ENCODE measurements around the gene FOXP1.

The FOXP1 gene

DNA sequence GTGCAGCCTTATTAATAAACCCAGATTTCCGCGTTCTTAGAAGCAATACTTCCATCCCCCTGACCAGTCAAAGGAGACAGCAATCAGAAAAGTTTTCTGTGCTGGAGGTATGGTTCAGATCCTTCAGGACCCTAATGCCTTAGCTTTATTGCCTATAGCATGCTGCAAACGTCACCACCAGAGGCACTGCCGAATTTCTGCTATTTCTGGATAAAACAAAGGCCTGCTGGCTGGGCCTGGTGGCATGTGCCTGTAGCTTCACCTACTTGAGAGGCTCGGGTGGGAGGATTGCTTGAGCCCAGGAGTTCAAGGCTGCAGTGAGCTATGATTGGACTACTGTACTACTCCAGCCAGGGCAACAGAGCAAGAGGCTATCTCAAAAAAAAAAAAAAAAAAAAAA is 407.2 kb downstream of the FOXP1 start:
- no peak for DNase-seq (ENCODE audit: low read depth in 2 of 2)

DNA sequence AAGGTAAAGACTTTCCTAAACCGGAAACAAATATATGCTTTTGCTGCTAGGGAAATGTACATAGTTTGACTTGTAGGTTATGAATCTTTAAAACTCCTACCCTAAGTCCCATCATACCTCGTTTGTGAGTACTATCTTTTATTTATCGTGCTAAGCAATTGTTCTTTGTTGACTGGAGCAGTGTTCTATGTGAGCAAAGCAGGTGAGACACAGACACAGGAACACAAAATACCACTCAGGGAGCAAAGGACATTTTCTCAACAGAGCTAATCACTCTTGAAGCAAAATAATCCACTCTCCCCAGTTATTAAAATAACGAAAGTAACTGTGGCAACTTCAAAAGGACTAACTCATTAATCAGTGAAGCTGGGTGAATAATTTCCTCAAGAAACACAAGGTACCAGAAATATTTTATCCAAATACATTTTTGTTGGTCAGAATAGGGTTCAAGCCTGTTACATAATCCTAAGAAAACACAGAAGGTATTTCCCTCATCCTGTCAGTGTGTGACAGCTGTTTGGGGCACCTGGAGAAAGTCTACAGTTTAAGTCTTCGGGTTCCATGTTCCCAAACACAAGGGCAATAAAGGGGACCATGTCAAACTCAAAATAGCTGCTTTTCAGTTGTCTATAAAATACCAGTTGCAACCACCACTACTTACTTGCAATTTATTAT is 407.7 kb downstream of the FOXP1 start:
- no peak for DNase-seq (ENCODE audit: low read depth in 2 of 2)

DNA sequence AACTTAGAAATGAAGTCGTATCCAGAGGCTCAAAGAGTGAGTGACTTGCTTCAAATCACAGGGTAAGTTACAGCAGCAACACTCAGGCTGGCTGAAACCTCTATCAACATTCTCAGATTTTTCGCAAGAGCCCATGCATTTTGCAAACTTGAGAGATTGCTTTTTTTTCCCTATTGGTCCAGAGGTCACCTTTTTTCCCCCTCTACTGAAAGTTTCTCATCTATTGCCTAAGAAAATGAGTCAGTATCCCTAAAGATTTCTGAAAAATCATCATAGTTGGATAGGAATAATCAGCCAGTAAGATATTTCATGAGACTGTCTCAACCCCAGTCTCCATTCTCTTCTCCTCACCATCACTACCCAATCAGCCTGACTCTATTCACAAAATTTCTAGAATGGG is 410.6 kb downstream of the FOXP1 start:
- DNase-seq (ENCODE audit: low read depth in 2 of 2) = no peak

DNA sequence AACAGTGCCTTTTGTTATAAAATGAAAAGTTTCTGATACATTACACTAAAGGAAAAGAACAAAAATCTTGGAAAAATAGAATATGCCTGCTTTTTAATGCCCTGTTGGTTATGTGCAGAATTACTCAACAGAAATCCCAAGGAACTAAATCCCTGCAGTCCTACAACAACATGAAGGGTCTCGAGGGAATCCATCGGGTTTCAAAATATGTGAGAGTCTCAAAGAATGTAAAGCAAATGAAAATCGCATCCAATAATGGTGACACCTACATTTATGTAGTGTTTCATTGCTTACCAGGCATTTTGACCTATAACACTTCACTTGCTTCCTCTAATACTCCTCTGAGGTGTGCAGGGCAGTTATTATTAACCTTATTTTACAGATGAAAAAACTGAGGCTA is 411.3 kb downstream of the FOXP1 start:
- no peak for DNase-seq (ENCODE audit: low read depth in 2 of 2)

DNA sequence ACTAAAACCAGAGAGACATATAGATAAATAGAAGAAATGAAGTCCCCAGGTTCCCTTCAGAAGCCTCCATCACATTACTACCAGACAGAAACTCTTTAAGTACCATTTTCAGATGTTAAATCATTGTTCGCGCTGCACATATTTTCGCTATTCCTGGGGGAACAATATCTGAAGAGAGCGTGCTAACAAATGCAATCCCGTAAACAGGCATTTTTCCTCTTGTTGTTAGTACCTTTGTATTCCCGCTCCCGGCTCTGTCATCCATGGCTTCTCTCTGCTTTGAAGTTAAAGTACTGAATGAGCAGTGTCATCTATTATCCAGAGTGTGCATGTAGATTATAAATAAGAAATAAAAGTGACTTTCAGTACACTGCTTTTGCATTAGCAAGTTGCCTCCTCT is 412.3 kb downstream of the FOXP1 start:
- no peak for DNase-seq (ENCODE audit: low read depth in 2 of 2)

DNA sequence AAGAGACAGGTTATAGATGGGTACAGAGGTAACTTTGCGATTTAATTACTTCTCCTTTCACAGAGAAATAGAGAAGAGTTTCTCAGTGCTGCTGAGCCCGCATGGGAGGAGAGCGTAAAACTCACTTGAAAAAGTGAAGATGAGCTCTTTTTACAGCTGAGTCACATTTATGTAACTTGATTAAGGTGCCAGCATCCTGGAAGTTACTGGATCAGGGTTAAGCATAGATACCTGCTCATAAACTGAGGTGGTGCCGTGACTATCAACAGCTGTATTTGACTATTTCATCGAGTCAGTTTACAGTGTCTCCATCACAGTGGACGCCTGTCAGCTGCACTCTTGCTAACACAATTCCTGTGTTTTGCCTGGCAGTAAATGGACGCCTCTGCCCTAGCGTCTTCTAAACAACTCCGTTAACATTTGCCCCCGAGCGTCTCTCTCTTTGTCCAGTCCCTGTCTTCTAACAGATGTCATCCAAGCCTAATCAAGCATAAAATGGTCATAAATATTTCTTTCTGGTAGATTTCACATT is 414.6 kb downstream of the FOXP1 start:
- no peak for DNase-seq (ENCODE audit: low read depth in 2 of 2)

DNA sequence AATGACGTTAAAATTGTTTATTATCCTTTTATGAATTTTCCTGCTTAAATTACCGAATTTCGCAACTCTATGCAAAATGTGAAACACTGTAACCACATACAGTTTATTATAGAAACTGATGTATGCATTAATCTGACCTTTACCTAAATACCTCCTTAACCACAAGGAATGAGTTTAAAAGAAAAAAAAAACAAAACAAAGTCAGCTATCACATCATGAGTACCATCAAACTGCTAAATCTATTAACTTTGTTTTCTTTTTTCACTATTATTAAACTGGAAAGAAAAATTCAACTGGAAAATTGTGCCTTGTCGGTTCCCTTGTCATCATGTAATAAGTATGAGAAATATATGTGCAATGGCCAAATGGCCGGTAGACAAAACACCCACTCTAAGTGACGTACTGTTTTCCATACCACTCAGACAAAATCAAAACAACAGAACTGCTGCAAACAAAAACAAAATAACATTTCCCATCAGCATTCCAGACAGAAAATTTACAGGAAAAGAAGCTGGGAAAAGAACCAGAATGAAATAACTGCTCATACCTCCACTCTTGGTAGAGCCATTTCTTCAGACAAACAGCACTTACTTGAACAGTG is 415.3 kb downstream of the FOXP1 start:
- no peak for DNase-seq (ENCODE audit: low read depth in 2 of 2)

DNA sequence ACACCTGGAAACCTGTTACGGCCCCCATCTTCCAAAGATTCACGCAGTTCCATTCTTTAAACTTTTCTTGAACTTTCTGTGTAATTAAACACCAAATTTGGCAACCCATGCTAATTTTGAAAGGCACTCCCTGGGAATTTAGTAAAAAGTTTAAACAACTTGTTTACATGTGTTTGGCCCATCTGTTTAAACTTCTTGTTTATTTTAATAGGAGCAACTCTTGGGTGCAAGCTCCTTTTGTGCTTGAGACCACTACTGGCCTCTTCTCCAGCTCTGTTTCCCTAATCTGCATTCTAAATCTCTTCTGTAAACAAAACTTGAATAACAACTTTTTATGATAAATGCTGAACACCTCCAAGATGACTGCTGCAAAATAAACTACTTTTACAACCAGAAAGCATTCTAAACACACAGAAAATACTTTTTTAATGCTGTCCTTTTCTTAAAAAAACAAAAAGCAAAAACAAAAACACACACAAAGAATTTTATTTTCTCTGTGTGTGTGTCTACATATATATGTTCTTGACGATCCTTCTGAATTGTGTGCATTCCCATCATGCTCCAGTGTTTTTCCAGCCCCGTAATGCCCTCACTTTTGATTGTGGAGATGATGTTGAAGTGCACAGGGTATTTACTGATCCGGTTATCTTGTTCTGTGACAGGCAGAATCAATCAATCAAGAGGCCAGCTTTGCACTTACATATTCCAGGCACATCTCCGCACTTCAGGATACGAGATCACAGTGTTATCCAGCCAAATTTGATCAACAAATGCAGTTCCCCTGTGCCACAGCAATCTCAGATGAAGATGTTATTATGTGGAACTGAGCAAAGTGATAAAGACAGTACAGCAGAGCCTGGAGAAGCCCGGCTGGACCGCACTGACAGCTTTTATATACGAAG is 416.9 kb downstream of the FOXP1 start:
- DNase-seq (ENCODE audit: low read depth in 2 of 2) = no peak

DNA sequence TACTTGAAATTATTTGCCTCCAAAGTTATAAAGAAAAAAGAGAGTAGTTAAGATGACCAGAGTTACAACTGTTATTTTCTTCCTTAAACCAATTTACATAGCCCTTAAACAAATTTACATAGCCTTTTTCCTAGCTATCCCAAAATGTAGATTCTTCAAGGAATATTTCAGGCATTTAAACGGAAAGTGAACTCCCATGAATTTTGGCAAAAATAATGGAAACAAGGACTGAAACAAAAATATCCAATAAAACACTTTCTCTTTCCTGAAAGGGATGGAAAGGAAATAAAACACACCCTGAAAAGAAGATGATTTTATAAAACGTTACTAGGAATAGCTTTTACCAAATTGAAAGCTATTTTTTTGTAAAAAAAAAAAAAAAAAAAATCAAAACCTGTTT is 418.6 kb downstream of the FOXP1 start:
- no peak for DNase-seq (ENCODE audit: low read depth in 2 of 2)

DNA sequence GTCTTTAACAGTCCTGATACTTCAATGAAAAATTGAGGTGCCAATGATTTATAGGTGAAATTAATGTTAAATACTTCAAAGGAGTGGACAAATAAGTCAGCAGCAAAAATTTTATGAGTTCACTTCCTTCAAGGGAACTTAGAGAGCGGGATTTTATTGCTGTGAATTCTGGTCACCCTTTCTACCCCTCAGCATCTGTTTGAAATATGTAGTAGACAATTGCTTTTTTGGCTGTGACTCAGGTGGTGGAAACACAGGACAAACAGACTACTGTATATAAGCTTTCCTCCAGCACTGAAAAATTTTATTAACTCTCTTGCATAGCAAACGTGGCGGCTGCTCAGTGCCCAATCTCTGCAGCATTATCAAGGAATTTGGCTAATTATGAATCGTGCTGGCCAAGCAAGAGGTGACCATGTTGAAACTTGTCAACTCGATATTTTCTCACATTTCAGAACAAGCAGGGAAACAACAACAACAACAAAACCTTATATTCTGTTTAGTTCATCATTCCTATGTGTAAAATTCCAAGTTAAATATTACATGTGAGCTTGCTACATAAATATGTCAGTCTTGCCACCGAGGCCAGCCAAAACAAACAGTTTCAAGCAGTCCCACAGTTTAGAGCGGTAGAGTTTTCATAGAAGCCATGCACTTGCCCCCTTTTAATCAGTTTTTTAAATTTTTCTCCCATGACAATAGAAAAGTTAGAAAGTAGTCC is 420.2 kb downstream of the FOXP1 start:
- no peak for DNase-seq (ENCODE audit: low read depth in 2 of 2)

DNA sequence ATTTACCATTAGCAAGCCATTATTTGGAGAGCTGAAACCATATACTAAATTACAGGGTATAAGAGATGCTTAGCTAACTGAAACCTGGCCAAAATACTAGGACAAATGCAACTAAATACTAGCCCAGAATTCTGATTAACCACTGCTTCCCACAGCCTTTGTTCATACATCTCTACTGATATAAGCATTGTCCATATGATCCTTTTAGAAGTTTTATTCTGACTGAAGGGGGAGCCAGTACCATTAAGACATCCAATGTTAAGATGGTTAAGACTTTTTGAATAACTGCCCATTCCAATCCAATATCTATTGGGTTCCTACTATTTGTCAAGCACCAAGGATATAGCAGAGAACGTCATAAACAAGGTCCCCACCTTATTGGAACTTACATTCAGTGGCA is 421.3 kb downstream of the FOXP1 start:
- no peak for DNase-seq (ENCODE audit: low read depth in 2 of 2)

DNA sequence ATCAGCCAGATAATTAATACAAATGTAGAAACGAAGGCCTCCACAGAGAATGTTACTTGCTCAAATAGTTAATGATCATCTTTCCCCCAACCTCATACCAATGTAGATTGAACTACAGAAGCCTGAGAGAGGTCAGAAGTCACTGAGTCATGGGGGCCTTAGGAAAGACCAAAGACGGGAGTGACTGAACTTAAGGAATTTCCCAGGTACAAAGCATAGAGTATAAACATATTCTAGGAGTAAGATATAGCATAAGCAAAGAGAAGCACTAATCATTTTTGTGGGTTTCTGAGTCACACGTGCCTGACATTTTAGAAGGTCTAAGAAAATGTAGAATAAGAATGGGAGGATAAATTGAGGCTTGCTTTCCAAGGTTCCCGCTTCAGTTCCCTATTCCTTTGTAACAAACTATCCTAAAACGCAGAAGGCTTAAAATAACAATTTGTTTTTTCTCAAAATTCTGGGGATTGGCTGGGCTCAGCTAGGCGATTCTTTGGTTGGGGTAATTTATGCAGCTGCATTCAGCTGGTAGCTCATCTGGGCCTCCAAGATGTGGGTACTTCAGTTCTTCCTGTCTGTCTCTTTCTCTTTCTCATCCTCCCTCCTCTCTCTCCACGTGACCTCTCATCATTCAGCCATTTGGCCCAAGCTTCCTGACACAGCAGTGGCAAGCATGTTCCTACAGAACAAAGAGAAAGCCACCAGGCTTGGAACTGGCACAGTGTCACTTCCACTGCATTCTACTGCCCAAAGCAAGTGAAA is 422.6 kb downstream of the FOXP1 start:
- no peak for DNase-seq (ENCODE audit: low read depth in 2 of 2)

DNA sequence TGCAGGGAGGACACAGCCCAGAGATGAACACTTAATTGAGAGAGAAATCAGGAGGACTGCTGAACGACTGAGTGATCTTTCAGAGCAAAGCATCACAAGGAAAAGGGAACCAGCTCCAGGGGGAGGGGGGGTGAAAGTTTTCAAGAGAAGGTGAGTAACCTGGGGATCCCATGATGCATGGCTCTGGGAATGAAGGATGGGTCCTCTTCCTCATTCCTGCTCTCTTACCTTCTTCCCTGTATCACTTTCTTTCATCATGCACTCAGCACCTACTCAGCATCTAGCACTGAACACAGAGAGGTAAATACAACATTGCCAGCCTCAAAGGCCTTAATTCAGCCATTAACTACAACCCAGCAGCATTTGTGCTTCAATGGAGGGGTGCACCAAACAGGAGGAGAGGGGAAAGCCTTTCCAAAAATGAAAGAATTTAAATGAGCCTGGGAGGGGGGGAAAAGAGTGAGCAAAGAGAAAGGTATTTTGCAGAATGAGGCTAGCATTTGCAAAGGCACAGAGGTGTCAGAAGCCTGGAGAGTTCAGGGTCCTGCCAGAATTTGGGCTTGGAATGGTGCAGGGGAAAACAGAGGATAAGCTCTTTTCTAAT is 427.4 kb downstream of the FOXP1 start:
- DNase-seq (ENCODE audit: low read depth in 2 of 2) = no peak

DNA sequence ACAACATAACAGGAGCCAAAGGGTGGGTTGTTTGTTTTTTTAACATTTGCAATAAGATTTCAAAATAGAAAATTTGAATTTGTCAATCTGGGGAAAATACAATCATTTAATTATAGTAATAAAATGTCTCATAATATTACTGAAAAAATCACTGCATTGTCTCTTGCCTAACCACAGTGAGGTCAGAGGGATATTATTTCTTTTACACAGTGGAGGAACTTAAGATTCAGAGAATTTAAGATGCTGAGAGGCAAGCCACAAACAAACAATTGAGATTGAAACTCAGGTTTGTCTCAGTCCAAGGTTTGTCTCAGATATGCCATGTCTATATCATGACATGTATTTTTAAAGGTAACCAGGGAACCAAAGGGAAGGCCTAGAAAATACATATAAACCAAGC is 428.7 kb downstream of the FOXP1 start:
- DNase-seq (ENCODE audit: low read depth in 2 of 2) = no peak

DNA sequence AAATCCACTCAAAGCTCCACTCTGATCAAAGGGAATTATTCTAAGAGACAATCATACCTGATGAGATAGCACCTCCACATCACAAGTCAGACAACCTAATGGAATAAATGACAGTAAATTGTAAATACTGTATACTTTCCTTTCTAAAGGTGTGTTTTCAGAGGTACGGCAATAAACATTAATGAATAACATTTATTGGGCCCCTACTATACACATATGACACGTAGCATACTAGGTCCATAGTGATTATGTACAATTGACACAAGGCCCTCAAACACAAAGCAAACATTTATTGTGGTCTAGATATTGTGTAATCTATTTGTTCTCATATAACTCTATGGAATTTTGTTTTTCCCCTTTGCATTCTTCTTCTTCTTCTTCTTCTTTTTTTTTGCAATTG is 429.8 kb downstream of the FOXP1 start:
- DNase-seq (ENCODE audit: low read depth in 2 of 2) = no peak

DNA sequence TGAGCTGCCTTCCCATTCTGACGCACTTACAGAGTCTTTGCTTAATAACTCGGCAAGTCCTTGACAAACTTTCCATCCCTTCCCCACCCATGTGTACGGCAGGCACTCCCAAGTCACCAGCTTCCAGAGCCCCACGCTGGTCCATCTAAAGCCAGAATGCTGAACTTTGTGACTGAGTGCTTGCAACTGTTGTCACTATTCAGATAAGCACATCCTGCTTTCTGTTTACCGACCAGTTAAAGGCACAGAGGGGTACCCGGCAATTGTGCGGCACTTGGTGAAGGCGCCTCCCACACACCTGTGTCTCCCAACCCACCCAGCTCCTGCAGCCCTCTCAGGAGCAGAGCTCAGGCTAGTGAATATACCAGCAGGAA is 430.6 kb downstream of the FOXP1 start:
- DNase-seq (ENCODE audit: low read depth in 2 of 2) = no peak

DNA sequence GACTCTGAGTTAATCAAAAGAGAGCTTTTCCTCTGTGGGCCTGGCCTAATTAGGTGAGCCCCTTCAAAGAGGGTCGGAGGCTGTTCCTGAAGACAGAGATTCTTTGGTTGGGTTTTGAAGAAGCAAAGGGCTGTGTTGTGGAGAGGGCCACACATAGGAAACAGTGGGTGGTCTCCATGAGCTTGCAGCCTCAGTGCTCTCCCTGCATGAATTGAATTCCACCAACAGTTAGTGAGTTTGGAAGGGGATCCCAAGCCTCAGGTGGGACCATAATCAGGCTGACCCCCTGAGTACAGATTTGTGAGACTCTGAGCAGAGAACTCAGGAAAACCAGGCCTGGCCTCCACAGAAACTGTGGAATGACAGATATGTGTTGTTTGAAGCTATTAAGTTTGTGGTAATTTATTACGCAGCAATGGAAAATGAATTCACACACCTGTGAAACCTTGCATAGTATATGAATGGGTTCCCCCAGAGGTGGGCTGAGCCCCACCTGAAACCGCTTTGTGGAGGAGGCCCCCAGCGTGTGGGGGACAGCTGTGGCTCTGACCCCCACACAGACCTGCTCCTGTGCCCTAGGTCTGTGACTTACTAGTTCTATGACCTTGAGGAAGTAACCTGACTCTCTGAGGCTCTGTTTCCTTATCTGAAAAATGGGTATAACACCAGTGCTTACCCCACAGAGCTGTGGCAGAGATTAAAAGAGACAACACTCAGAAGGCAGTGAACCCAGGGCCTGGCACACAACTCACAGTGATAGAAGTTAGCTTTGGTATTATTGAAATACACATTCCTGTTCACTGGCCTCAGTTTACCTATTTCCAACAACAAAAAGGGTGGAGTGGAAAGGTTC is 431.3 kb downstream of the FOXP1 start:
- DNase-seq (ENCODE audit: low read depth in 2 of 2) = no peak

DNA sequence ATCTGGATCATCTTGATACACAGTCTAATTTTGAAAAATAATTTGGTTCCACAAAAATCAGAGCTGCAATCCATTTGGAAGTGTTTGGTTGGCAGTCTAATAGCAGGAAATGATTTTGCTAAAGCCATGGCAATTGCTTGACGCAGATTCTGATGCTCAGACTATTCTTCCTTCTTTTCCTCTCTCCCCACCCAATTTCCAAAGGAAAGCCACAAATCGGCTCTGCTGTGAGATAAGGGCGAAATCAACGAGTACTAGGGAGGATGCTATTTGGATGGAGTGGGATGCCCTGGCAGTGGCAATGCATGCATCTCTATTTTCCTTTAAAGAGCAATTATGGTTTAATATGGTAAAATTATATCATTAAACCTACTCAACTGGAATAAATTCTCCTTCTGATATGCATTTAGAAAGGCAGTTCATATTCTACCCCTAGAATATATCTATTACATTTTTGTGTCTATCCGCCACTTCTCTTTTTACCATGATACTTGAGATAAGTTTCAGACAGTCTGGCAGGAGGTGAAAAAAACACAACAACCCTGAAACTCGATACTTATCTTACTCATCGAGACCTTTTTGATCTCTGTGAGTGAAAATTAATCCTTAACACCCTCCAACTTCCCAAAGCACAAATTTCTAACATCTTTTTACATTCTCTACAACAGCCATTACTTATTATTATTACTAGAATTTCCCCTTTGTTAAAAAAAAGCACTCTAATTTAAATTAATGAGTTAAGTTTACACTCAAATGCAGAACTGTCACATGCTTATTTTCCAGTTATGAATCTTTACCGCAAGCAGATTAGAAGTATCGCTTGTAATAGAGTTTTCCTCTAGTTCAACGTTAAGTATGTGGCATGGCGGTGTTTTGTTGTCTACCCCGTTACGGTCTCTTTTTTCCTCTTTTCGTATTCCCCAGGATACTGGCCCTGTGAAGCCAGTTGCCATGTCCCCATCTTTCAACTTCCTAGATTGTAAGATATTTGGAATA is 433.3 kb downstream of the FOXP1 start:
- DNase-seq (ENCODE audit: low read depth in 2 of 2) = no peak

Data from stimulated activated CD4-positive, alpha-beta T cell treated with anti-CD3 and anti-CD28 coated beads, Interleukin-4, amount 100 ng/mL, for 48 hours (primary cell).